Thyroid gland (tissue), 4 donors: ENCODE measurements around the gene ANKRD2. TPM values are rescaled to one million over a fixed set of nuclear protein-coding genes. Genes with fewer than 3 reads are reported as not detected.

Experiments used
- DNase-seq, 2 donors: peaks; one replicate each; pipeline ENCODE4 v3.0.0-alpha.2; 2019
- H3K27ac ChIP-seq, 3 donors: fragments of 200-600 bp; sonication (generic); 1 replicate in 2 of 3; 2 replicates in 1 of 3; pipeline ENCODE4 v1.5.1; 2016 to 2019; ENCODE audit warnings: mild to moderate bottlenecking in 1 of 3, moderate library complexity in 1 of 3
- H3K27me3 ChIP-seq: fragments of 200-600 bp; sonication (generic); one replicate; pipeline ENCODE4 v1.5.1; 2019
- H3K36me3 ChIP-seq, 2 donors: fragments of 200-600 bp; sonication (generic); one replicate each; pipeline ENCODE4 v1.5.1; 2016 to 2019
- H3K4me1 ChIP-seq, 2 donors: fragments of 200-600 bp; sonication (generic); one replicate each; pipeline ENCODE4 v1.5.1; 2017 to 2019
- H3K4me3 ChIP-seq, 3 donors: fragments of 200-600 bp; sonication (generic); replicated peaks in 1 of 3; 1 replicate in 2 of 3; 2 replicates in 1 of 3; pipeline ENCODE4 v1.5.1; 2016; ENCODE audit warnings: mild to moderate bottlenecking in 1 of 3
- H3K9me3 ChIP-seq: fragments of 200-600 bp; sonication (generic); one replicate; pipeline ENCODE4 v1.5.1; 2017
- CTCF ChIP-seq, 6 experiments: fragments of 200-600 bp in 3 of 6; fragments of 450-650 bp in 3 of 6; sonication (generic) in 3 of 6; IDR thresholded peaks; one replicate each; pipeline ENCODE4 v1.5.1; 2016 to 2019; ENCODE audit warnings: antibody characterized with exemption in 6 of 6, mild to moderate bottlenecking in 2 of 6, inconsistent platforms in 1 of 6, moderate library complexity in 1 of 6
- POLR2A ChIP-seq, 2 donors: fragments of 450-650 bp; IDR thresholded peaks; one replicate each; pipeline ENCODE4 v1.6.1; 2017; ENCODE audit warnings: antibody characterized with exemption in 2 of 2, mild to moderate bottlenecking in 2 of 2, moderate library complexity in 1 of 2
- WGBS, 2 donors: methylation state at CpG; one replicate each; pipeline ENCODE4 v1.1.5; 2017; 5-methylcytosine and 5-hydroxymethylcytosine counted together
- intact Hi-C: fragments of 100-400 bp; cut with DNase I; formaldehyde crosslinking; loops from one replicate; pipeline ENCODE4 v1.15.1; 2023
- total RNA-seq, 4 donors: library from RNA; depleted of rRNA; stranded (reverse); fragments of >200 nt; gene quantifications; one replicate each; pipeline ENCODE4 v1.2.3, GENCODE V29; 2016

ANKRD2 gene
- total RNA-seq, 4 donors from 2014 or later = not detected

- 69 to 76% methylated on average over 4 of the region's 4 CpGs for WGBS, 2 donors
- Histone ChIP-seq H3K4me3 (no peak overlapping the region), H3K27ac (no peak overlapping the region), H3K36me3 (no peaks in the 10 kb centered on the region), H3K9me3 (no peaks in the 10 kb centered on the region), H3K27me3 (no peaks in the 10 kb centered on the region), H3K4me1 (peaks cover 10 to 33% of the 10 kb centered on the region in 2 donors)
- DNase-seq = no peak
- no peak for TF ChIP-seq POLR2A (IDR thresholded peaks at IDR 0.05)
- TF ChIP-seq CTCF (IDR thresholded peaks at IDR 0.05) = no peak
- intact Hi-C loops = no loop called here
Measured at GRCh38 chr10:97547271-97547600, 25.3 kb upstream of the ANKRD2 start.

GRCh38 chr10:97547962-97548361 lies 24.6 kb upstream of the ANKRD2 start:
- Histone ChIP-seq H3K4me1 (peaks cover 5 to 26% of the 10 kb centered on the region in 2 donors), H3K9me3 (no peaks in the 10 kb centered on the region), H3K36me3 (no peaks in the 10 kb centered on the region), H3K27ac (no peak overlapping the region), H3K4me3 (no peak overlapping the region), H3K27me3 (no peaks in the 10 kb centered on the region)
- intact Hi-C loops = no loop called here
- TF ChIP-seq POLR2A (IDR thresholded peaks at IDR 0.05) (no peak), CTCF (IDR thresholded peaks at IDR 0.05) (no peak)
- WGBS, 2 donors = 71 to 84% methylated on average over 4 of the region's 4 CpGs
- no peak for DNase-seq

- H3K27ac ChIP-seq = no peak overlapping the region
- WGBS, 2 donors = 94% methylated on average over 9 to 13 of the region's 13 CpGs
- TF ChIP-seq POLR2A (IDR thresholded peaks at IDR 0.05) = no peak
- TF ChIP-seq CTCF (IDR thresholded peaks at IDR 0.05) = no peak
- peaks cover 0 to 26% of the 10 kb centered on the region in 2 donors for H3K4me1 ChIP-seq
- no peaks in the 10 kb centered on the region for H3K27me3 ChIP-seq
- no peaks in the 10 kb centered on the region for H3K9me3 ChIP-seq
- intact Hi-C loops = no loop called here
- H3K4me3 ChIP-seq = no peak overlapping the region
- H3K36me3 ChIP-seq = no peaks in the 10 kb centered on the region
- DNase-seq = no peak
Measured at GRCh38 chr10:97548828-97549455, 23.6 kb upstream of the ANKRD2 start.

GRCh38 chr10:97549587-97550322 lies 22.8 kb upstream of the ANKRD2 start:
- H3K4me3 ChIP-seq = no peak overlapping the region
- TF ChIP-seq POLR2A (IDR thresholded peaks at IDR 0.05) (no peak), CTCF (IDR thresholded peaks at IDR 0.05) (no peak)
- intact Hi-C loops = loop anchor here (5.0 kb wide), 1 partner anchor 82 kb away; no protein-coding TSS in a partner anchor
- DNase-seq = peak; percentile 61 to 70
- no peaks in the 10 kb centered on the region for H3K27me3 ChIP-seq
- no peaks in the 10 kb centered on the region for H3K36me3 ChIP-seq
- WGBS, 2 donors = 36 to 54% methylated on average over 10 to 13 of the region's 13 CpGs
- H3K4me1 ChIP-seq = peaks cover 0 to 26% of the 10 kb centered on the region in 2 donors
- no peaks in the 10 kb centered on the region for H3K9me3 ChIP-seq
- peak overlapping the region; percentile 37 to 69 (median 38) for H3K27ac ChIP-seq
